Adrenal gland (tissue), 5 donors: ENCODE results near the gene SIL1.

Experiments
- CTCF ChIP-seq, 6 experiments: fragments of 450-650 bp in 4 of 6; fragments of 200-600 bp in 2 of 6; sonication (generic) in 1 of 6; IDR thresholded peaks; 1 replicate in 5 of 6; 2 replicates in 1 of 6; pipeline versions ENCODE4 v1.5.1 to v1.8.0; 2016 to 2021; ENCODE audit warnings: antibody characterized with exemption in 6 of 6, mild to moderate bottlenecking in 2 of 6, moderate library complexity in 1 of 6
- POLR2A ChIP-seq, 2 donors: fragments of 450-650 bp; IDR thresholded peaks; one replicate each; pipeline ENCODE4 v1.6.1; 2017; ENCODE audit warnings: antibody characterized with exemption in 2 of 2, mild to moderate bottlenecking in 2 of 2, moderate library complexity in 1 of 2
- donor health status: DM: no; HTN: no; CAD: no.

DNA sequence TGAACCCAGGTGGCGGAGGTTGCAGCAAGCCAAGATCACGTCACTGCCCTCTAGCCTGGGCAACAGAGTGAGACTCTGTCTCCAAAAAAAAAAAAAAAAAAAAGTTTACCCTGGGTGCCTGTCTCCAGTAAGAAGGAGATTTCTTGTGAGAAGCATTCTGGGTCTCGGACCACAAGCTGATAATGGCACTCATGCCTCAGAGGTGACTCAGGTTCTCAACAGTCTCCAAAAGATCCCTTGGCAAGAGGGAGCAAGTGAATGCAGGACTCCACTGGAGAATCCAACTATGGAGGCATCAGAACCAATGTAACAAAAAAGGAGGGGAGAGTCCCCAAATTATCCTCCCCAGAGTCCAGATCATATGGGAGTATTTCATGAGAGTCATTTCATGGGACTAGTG lies 217.0 kb downstream of the SIL1 start:
- no peak for TF ChIP-seq CTCF (IDR thresholded peaks at IDR 0.05)
- TF ChIP-seq POLR2A (IDR thresholded peaks at IDR 0.05), result no peak
